Pons (tissue), 1 donor: Measurements from ENCODE around the gene MRPL22.
A peak's percentile ranks its signal among the peaks of the same experiment; 100 is the strongest.
"Not testable (repeated sequence)": the region's sequence is repeated elsewhere in the genome, so short reads cannot be mapped to it uniquely, and the experiment has no call there.

Experiments used
- DNase-seq: peaks from one replicate; pipeline ENCODE4 v3.0.0-alpha.2; 2016; ENCODE audit warnings: low spot score

The MRPL22 gene

GRCh38 chr5:154943527-154943926 lies 2.7 kb downstream of the MRPL22 start:
- DNase-seq, result no peak

GRCh38 chr5:154944716-154945115 lies 3.8 kb downstream of the MRPL22 start:
- no peak for DNase-seq

- peak; percentile 65 for DNase-seq
Observed at GRCh38 chr5:154945695-154946301, 4.9 kb downstream of the MRPL22 start.

GRCh38 chr5:154947778-154948177 lies 6.9 kb downstream of the MRPL22 start:
- peak; percentile 98 for DNase-seq

GRCh38 chr5:154948313-154948712 lies 7.4 kb downstream of the MRPL22 start:
- DNase-seq, result no peak

- no peak for DNase-seq
Observed at GRCh38 chr5:154949781-154950180, 8.9 kb downstream of the MRPL22 start.

- DNase-seq, result no peak
Observed at GRCh38 chr5:154956712-154957111, 15.8 kb downstream of the MRPL22 start.

- DNase-seq, result no peak
Observed at GRCh38 chr5:154962494-154962893, 21.6 kb downstream of the MRPL22 start.

- no peak for DNase-seq
Observed at GRCh38 chr5:154966081-154966841, 25.4 kb downstream of the MRPL22 start.

GRCh38 chr5:154966874-154967273 lies 26.0 kb downstream of the MRPL22 start:
- no peak for DNase-seq

- peak; percentile 48 for DNase-seq
Observed at GRCh38 chr5:154967421-154968024, 26.6 kb downstream of the MRPL22 start.

- DNase-seq, result no peak
Observed at GRCh38 chr5:154968953-154969352, 28.1 kb downstream of the MRPL22 start.

- no peak for DNase-seq
Observed at GRCh38 chr5:154970759-154971158, 29.9 kb downstream of the MRPL22 start.

GRCh38 chr5:154971501-154971900 lies 30.6 kb downstream of the MRPL22 start:
- DNase-seq, result no peak

GRCh38 chr5:154972476-154973080 lies 31.7 kb downstream of the MRPL22 start:
- DNase-seq, result peak; percentile 76

GRCh38 chr5:154976082-154976481 lies 35.2 kb downstream of the MRPL22 start:
- DNase-seq, result not testable (repeated sequence)

GRCh38 chr5:154977409-154977808 lies 36.5 kb downstream of the MRPL22 start:
- DNase-seq, result no peak

- not testable (repeated sequence) for DNase-seq
Observed at GRCh38 chr5:154978294-154978693, 37.4 kb downstream of the MRPL22 start.

GRCh38 chr5:154984946-154985516 lies 44.2 kb downstream of the MRPL22 start:
- no peak for DNase-seq

GRCh38 chr5:154986151-154986550 lies 45.3 kb downstream of the MRPL22 start:
- no peak for DNase-seq

- DNase-seq, result no peak
Observed at GRCh38 chr5:154989626-154990025, 48.8 kb downstream of the MRPL22 start.

GRCh38 chr5:154993461-154993860 lies 52.6 kb downstream of the MRPL22 start:
- DNase-seq, result no peak
